Transverse colon (tissue), 4 donors: ENCODE data around the gene CRB1.

Source experiments
- EP300 ChIP-seq: sonication (generic); formaldehyde crosslinking; IDR thresholded peaks from one replicate; pipeline ENCODE4 v1.6.1; 2017; ENCODE audit warnings: antibody characterized with exemption, low read depth
- POLR2AphosphoS5 ChIP-seq, 3 donors: sonication (generic); formaldehyde crosslinking; IDR thresholded peaks; one replicate each; pipeline ENCODE4 v1.6.1; 2016; ENCODE audit warnings: antibody characterized with exemption in 3 of 3
- TF ChIP-seq, protein P1 (sequence below), 5 experiments: fragments of 200-600 bp in 3 of 5; fragments of 450-650 bp in 2 of 5; sonication (generic) in 3 of 5; IDR thresholded peaks; 1 replicate in 2 of 5; 2 replicates in 3 of 5; pipeline ENCODE4 v1.5.1; 2016 to 2017; ENCODE audit warnings: antibody characterized with exemption in 5 of 5, inconsistent platforms in 3 of 5, mild to moderate bottlenecking in 2 of 5, moderate library complexity in 1 of 5

DNA sequence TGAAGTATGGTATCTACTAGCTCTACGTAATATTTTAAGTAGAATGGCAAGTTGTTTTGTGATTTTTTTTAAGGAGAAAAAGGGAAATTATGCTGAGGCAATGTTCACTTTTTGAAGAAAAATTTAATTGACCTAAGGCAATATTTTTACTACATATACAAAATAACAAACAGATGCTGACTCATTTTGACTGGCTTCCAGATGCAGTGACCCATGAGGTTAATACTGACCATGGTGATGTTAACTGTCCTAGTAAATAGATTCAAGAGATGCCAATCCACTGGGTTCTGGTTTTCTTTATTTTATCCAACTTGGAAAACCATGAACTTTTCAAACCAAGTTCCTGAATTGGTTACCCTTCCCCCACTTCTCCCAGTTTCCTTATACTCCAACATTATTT is 154.9 kb downstream of the CRB1 start:
- TF ChIP-seq, protein P1, sequence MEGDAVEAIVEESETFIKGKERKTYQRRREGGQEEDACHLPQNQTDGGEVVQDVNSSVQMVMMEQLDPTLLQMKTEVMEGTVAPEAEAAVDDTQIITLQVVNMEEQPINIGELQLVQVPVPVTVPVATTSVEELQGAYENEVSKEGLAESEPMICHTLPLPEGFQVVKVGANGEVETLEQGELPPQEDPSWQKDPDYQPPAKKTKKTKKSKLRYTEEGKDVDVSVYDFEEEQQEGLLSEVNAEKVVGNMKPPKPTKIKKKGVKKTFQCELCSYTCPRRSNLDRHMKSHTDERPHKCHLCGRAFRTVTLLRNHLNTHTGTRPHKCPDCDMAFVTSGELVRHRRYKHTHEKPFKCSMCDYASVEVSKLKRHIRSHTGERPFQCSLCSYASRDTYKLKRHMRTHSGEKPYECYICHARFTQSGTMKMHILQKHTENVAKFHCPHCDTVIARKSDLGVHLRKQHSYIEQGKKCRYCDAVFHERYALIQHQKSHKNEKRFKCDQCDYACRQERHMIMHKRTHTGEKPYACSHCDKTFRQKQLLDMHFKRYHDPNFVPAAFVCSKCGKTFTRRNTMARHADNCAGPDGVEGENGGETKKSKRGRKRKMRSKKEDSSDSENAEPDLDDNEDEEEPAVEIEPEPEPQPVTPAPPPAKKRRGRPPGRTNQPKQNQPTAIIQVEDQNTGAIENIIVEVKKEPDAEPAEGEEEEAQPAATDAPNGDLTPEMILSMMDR (IDR thresholded peaks at IDR 0.05): no peak
- TF ChIP-seq EP300 (no peak), POLR2AphosphoS5 (IDR thresholded peaks at IDR 0.05) (no peak)
